ENCODE results near the gene LEAP2. TPM values are rescaled to one million over a fixed set of nuclear protein-coding genes. Genes with fewer than 3 reads are reported as not detected.

The LEAP2 gene
- total RNA-seq, 4 donors from 2014 or later, result 0.20 to 5.9 (median 5.1) TPM

- no peak for DNase-seq
- Histone ChIP-seq H3K27ac (peak overlapping the region; percentile 86 to 92 (median 88)), H3K27me3 (no peaks in the 10 kb centered on the region), H3K36me3 (no peaks in the 10 kb centered on the region), H3K4me3 (no peak overlapping the region), H3K9me3 (no peaks in the 10 kb centered on the region), H3K4me1 (peaks cover 14 to 55% (median 42%) of the 10 kb centered on the region in 4 donors)
- TF ChIP-seq EP300 (IDR thresholded peaks at IDR 0.05; ENCODE audit: low read depth) (no peak), POLR2AphosphoS5 (IDR thresholded peaks at IDR 0.05) (no peak), POLR2A (IDR thresholded peaks at IDR 0.05) (no peak)
- TF ChIP-seq, protein P1, sequence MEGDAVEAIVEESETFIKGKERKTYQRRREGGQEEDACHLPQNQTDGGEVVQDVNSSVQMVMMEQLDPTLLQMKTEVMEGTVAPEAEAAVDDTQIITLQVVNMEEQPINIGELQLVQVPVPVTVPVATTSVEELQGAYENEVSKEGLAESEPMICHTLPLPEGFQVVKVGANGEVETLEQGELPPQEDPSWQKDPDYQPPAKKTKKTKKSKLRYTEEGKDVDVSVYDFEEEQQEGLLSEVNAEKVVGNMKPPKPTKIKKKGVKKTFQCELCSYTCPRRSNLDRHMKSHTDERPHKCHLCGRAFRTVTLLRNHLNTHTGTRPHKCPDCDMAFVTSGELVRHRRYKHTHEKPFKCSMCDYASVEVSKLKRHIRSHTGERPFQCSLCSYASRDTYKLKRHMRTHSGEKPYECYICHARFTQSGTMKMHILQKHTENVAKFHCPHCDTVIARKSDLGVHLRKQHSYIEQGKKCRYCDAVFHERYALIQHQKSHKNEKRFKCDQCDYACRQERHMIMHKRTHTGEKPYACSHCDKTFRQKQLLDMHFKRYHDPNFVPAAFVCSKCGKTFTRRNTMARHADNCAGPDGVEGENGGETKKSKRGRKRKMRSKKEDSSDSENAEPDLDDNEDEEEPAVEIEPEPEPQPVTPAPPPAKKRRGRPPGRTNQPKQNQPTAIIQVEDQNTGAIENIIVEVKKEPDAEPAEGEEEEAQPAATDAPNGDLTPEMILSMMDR (IDR thresholded peaks at IDR 0.05), result no peak
- in situ Hi-C loops (cut with MboI; ENCODE audit: low pct_ligation_motif_present in 1 of 4, low pct_unique_long_range_greater_than_20kb in 1 of 4, low sequenced_read_pairs in 3 of 4), result loop anchor here in 2 of 4 donors (10.0 to 25.0 kb wide), 2 partner anchors 46 to 451 kb away; no protein-coding TSS in a partner anchor
- WGBS, 2 donors (ENCODE audit: low coverage in 1 of 2), result 45% methylated on average over 3 of the region's 3 CpGs; no CpG with 5 or more reads in 1 of the 2 donors
- intact Hi-C loops (cut with DNase I; ENCODE audit: low total_unique reads), result no loop called here
These were observed 34.8 kb upstream of the LEAP2 start for GRCh38 chr5:132838516-132839282.

GRCh38 chr5:132839426-132840301 is 33.8 kb upstream of the LEAP2 start:
- 37 to 54% methylated on average over 7 to 8 of the region's 8 CpGs for WGBS, 2 donors (ENCODE audit: low coverage in 1 of 2)
- H3K4me3 ChIP-seq, result no peak overlapping the region
- intact Hi-C loops (cut with DNase I; ENCODE audit: low total_unique reads), result no loop called here
- in situ Hi-C loops (cut with MboI; ENCODE audit: low pct_ligation_motif_present in 1 of 4, low pct_unique_long_range_greater_than_20kb in 1 of 4, low sequenced_read_pairs in 3 of 4), result loop anchor here in 2 of 4 donors (10.0 to 25.0 kb wide), 2 partner anchors 45 to 452 kb away; no protein-coding TSS in a partner anchor
- peak; percentile 51 for DNase-seq
- H3K27ac ChIP-seq, result peak overlapping the region; percentile 86 to 92 (median 88)
- TF ChIP-seq POLR2A (IDR thresholded peaks at IDR 0.05) (peak; percentile 54), POLR2AphosphoS5 (IDR thresholded peaks at IDR 0.05) (peak in 2 of 3 donors; percentile 65 to 72), EP300 (IDR thresholded peaks at IDR 0.05; ENCODE audit: low read depth) (no peak)
- no peaks in the 10 kb centered on the region for H3K9me3 ChIP-seq
- H3K4me1 ChIP-seq, result peaks cover 14 to 55% (median 42%) of the 10 kb centered on the region in 4 donors
- H3K36me3 ChIP-seq, result no peaks in the 10 kb centered on the region
- H3K27me3 ChIP-seq, result no peaks in the 10 kb centered on the region

- no peaks in the 10 kb centered on the region for H3K27me3 ChIP-seq
- 31 to 60% methylated on average over 3 of the region's 3 CpGs for WGBS, 2 donors (ENCODE audit: low coverage in 1 of 2)
- DNase-seq, result no peak
- intact Hi-C loops (cut with DNase I; ENCODE audit: low total_unique reads) (no loop called here), in situ Hi-C loops (cut with MboI; ENCODE audit: low pct_ligation_motif_present in 1 of 4, low pct_unique_long_range_greater_than_20kb in 1 of 4, low sequenced_read_pairs in 3 of 4) (loop anchor here in 1 of 4 donors (25.0 kb wide), 1 partner anchor 453 kb away; no protein-coding TSS in a partner anchor)
- H3K36me3 ChIP-seq, result no peaks in the 10 kb centered on the region
- H3K27ac ChIP-seq, result peak overlapping the region; percentile 86 to 92 (median 88)
- peaks cover 14 to 55% (median 42%) of the 10 kb centered on the region in 4 donors for H3K4me1 ChIP-seq
- no peaks in the 10 kb centered on the region for H3K9me3 ChIP-seq
- TF ChIP-seq EP300 (IDR thresholded peaks at IDR 0.05; ENCODE audit: low read depth) (no peak), POLR2AphosphoS5 (IDR thresholded peaks at IDR 0.05) (no peak), POLR2A (IDR thresholded peaks at IDR 0.05) (no peak)
- TF ChIP-seq, protein P1 (IDR thresholded peaks at IDR 0.05), result no peak
- no peak overlapping the region for H3K4me3 ChIP-seq
These were observed 33.2 kb upstream of the LEAP2 start for GRCh38 chr5:132840313-132840712.

GRCh38 chr5:132840896-132841295 is 32.6 kb upstream of the LEAP2 start:
- H3K4me3 ChIP-seq, result no peak overlapping the region
- H3K27ac ChIP-seq, result peak overlapping the region; percentile 86 to 92 (median 88)
- TF ChIP-seq EP300 (IDR thresholded peaks at IDR 0.05; ENCODE audit: low read depth), result no peak
- TF ChIP-seq POLR2A (IDR thresholded peaks at IDR 0.05), result no peak
- no peak for TF ChIP-seq POLR2AphosphoS5 (IDR thresholded peaks at IDR 0.05)
- TF ChIP-seq, protein P1 (IDR thresholded peaks at IDR 0.05), result no peak
- in situ Hi-C loops (cut with MboI; ENCODE audit: low pct_ligation_motif_present in 1 of 4, low pct_unique_long_range_greater_than_20kb in 1 of 4, low sequenced_read_pairs in 3 of 4), result loop anchor here in 1 of 4 donors (25.0 kb wide), 1 partner anchor 454 kb away; no protein-coding TSS in a partner anchor
- H3K9me3 ChIP-seq, result no peaks in the 10 kb centered on the region
- H3K36me3 ChIP-seq, result no peaks in the 10 kb centered on the region
- no peaks in the 10 kb centered on the region for H3K27me3 ChIP-seq
- 43 to 80% methylated on average over 1 of the region's 1 CpG for WGBS, 2 donors (ENCODE audit: low coverage in 1 of 2)
- intact Hi-C loops (cut with DNase I; ENCODE audit: low total_unique reads), result no loop called here
- peaks cover 14 to 55% (median 42%) of the 10 kb centered on the region in 4 donors for H3K4me1 ChIP-seq
- no peak for DNase-seq
